Prostate gland (tissue), 2 donors: ENCODE results near the gene SKAP1.

Experiments used
- CTCF ChIP-seq, 4 experiments: fragments of 200-600 bp in 2 of 4; fragments of 450-650 bp in 2 of 4; sonication (generic) in 2 of 4; IDR thresholded peaks; 1 replicate in 3 of 4; 2 replicates in 1 of 4; pipeline ENCODE4 v1.5.1; 2016 to 2019; ENCODE audit warnings: antibody characterized with exemption in 4 of 4, mild to moderate bottlenecking in 2 of 4, moderate library complexity in 2 of 4
- POLR2AphosphoS5 ChIP-seq: sonication (generic); formaldehyde crosslinking; IDR thresholded peaks from one replicate; pipeline ENCODE4 v1.6.1; 2017; ENCODE audit warnings: antibody characterized with exemption

- no peak for TF ChIP-seq POLR2AphosphoS5
- TF ChIP-seq CTCF (IDR thresholded peaks at IDR 0.05): no peak
These were observed 858 bp downstream of the SKAP1 start for GRCh38 chr17:48429156-48429555.
